ENCODE measurements around the gene OTOP2. TPM values are rescaled to one million over a fixed set of nuclear protein-coding genes. Genes with fewer than 3 reads are reported as not detected.

OTOP2 gene
- total and polyA plus RNA-seq, 2 donors from 2014 or later, result not detected

- FAIRE-seq (no peak), DNase-seq (no peak)
- Histone ChIP-seq H3K9ac (ENCODE audit: low read length in 3 of 3) (no peak overlapping the region), H3K9me3 (ENCODE audit: control insufficient read depth in 2 of 3, insufficient read depth in 1 of 3, low read length in 3 of 3) (no peaks in the 10 kb centered on the region), H3K36me3 (ENCODE audit: control insufficient read depth in 2 of 3, insufficient read depth in 3 of 3, low read length in 3 of 3) (no peaks in the 10 kb centered on the region), H3K27me3 (ENCODE audit: control insufficient read depth, insufficient read depth, low read length) (no peaks in the 10 kb centered on the region), H3K27ac (ENCODE audit: low read depth in 2 of 2, low read length in 2 of 2) (no peak overlapping the region), H3K4me3 (ENCODE audit: low read length in 3 of 3) (no peak overlapping the region), H3K4me1 (ENCODE audit: control insufficient read depth in 2 of 3, insufficient read depth in 2 of 3, low read depth in 1 of 3, low read length in 3 of 3) (no peaks in the 10 kb centered on the region)
- no peak for TF ChIP-seq CTCF (IDR thresholded peaks at IDR 0.05; ENCODE audit: borderline replicate concordance, extremely low read depth, insufficient read depth)
- intact Hi-C loops (cut with DNase I), result no loop called here
Observed at GRCh38 chr17:74879308-74879707, 44.8 kb upstream of the OTOP2 start.

- no peak overlapping the region for H3K4me3 ChIP-seq (ENCODE audit: low read length in 3 of 3)
- H3K36me3 ChIP-seq (ENCODE audit: control insufficient read depth in 2 of 3, insufficient read depth in 3 of 3, low read length in 3 of 3), result no peaks in the 10 kb centered on the region
- no peaks in the 10 kb centered on the region for H3K27me3 ChIP-seq (ENCODE audit: control insufficient read depth, insufficient read depth, low read length)
- TF ChIP-seq CTCF (IDR thresholded peaks at IDR 0.05; ENCODE audit: borderline replicate concordance, extremely low read depth, insufficient read depth), result no peak
- H3K27ac ChIP-seq (ENCODE audit: low read depth in 2 of 2, low read length in 2 of 2), result no peak overlapping the region
- no peak overlapping the region for H3K9ac ChIP-seq (ENCODE audit: low read length in 3 of 3)
- intact Hi-C loops (cut with DNase I), result no loop called here
- H3K9me3 ChIP-seq (ENCODE audit: control insufficient read depth in 2 of 3, insufficient read depth in 1 of 3, low read length in 3 of 3), result no peaks in the 10 kb centered on the region
- no peaks in the 10 kb centered on the region for H3K4me1 ChIP-seq (ENCODE audit: control insufficient read depth in 2 of 3, insufficient read depth in 2 of 3, low read depth in 1 of 3, low read length in 3 of 3)
- DNase-seq, result no peak
- FAIRE-seq, result no peak
Observed at GRCh38 chr17:74881073-74881472, 43.0 kb upstream of the OTOP2 start.

- Histone ChIP-seq H3K9me3 (ENCODE audit: control insufficient read depth in 2 of 3, insufficient read depth in 1 of 3, low read length in 3 of 3) (no peaks in the 10 kb centered on the region), H3K27me3 (ENCODE audit: control insufficient read depth, insufficient read depth, low read length) (no peaks in the 10 kb centered on the region), H3K4me3 (ENCODE audit: low read length in 3 of 3) (no peak overlapping the region), H3K27ac (ENCODE audit: low read depth in 2 of 2, low read length in 2 of 2) (no peak overlapping the region), H3K9ac (ENCODE audit: low read length in 3 of 3) (no peak overlapping the region), H3K36me3 (ENCODE audit: control insufficient read depth in 2 of 3, insufficient read depth in 3 of 3, low read length in 3 of 3) (no peaks in the 10 kb centered on the region), H3K4me1 (ENCODE audit: control insufficient read depth in 2 of 3, insufficient read depth in 2 of 3, low read depth in 1 of 3, low read length in 3 of 3) (no peaks in the 10 kb centered on the region)
- FAIRE-seq, result no peak
- no peak for DNase-seq
- intact Hi-C loops (cut with DNase I), result no loop called here
- TF ChIP-seq CTCF (IDR thresholded peaks at IDR 0.05; ENCODE audit: borderline replicate concordance, extremely low read depth, insufficient read depth), result no peak
Observed at GRCh38 chr17:74882517-74883240, 41.4 kb upstream of the OTOP2 start.

All from kidney (tissue), 14 donors.